A549 (cell line): ENCODE measurements around the gene CHPF2. TPM values are rescaled to one million over a fixed set of nuclear protein-coding genes. Genes with fewer than 3 reads are reported as not detected.

ENCODE experiments used
- ATAC-seq, 2 experiments: fragments of 200-7000 bp in 1 of 2; fragments of >200 bp in 1 of 2; cut with Nextera tagmentation in 1 of 2; cut with Tn5 transposase in 1 of 2; 3 replicates each; pipeline versions ENCODE4 v1.8.0 to v1.9.1; 2018 to 2020; ENCODE audit warnings: mild to moderate bottlenecking in 1 of 2, moderate library complexity in 1 of 2
- CTCF ChIA-PET: fragments of 300-600 bp; sonication (Branson Sonifier 250); formaldehyde crosslinking; extraction: SDS; loops from one replicate; lab custom pipeline; 2021; ENCODE audit warnings: antibody characterized with exemption, inconsistent platforms; lab: Yijun Ruan, JAX
- POLR2A ChIA-PET: fragments of 350-600 bp; formaldehyde crosslinking; extraction: SDS; loops from one replicate; lab custom pipeline; 2021; ENCODE audit warnings: antibody characterized with exemption, inconsistent platforms; lab: Yijun Ruan, JAX
- DNase-seq, 2 experiments: peaks; one replicate each; pipeline versions ENCODE4 v3.0.0 to v3.0.0-alpha.2; 2011 to 2016; ENCODE audit warnings: low read depth in 1 of 2, low spot score in 1 of 2
- FAIRE-seq: peaks from 2 replicates; lab custom pipeline; 2011; peaks lifted over from hg19 to GRCh38; lab: Jason Lieb, UNC
- H3K27ac ChIP-seq, 2 experiments: fragments of >200 bp; sonication (Bioruptor Twin); formaldehyde crosslinking; 3 replicates each; pipeline ENCODE4 v1.5.1; 2016 to 2017
- H3K4me1 ChIP-seq: fragments of >200 bp; sonication (Bioruptor Twin); formaldehyde crosslinking; 3 replicates; pipeline ENCODE4 v1.6.1; 2016
- H3K4me2 ChIP-seq: fragments of >200 bp; sonication (Bioruptor Twin); formaldehyde crosslinking; 3 replicates; pipeline ENCODE4 v1.6.1; 2016
- H3K4me3 ChIP-seq: fragments of >200 bp; sonication (Bioruptor Twin); formaldehyde crosslinking; 3 replicates; pipeline ENCODE4 v1.5.1; 2016
- H3K9me3 ChIP-seq: fragments of >200 bp; sonication (Bioruptor Twin); formaldehyde crosslinking; 3 replicates; pipeline ENCODE4 v1.6.1; 2016
- BHLHE40 ChIP-seq: IDR thresholded peaks from 2 replicates; pipeline ENCODE4 v1.6.1; 2012; ENCODE audit warnings: low read depth, low read length, inconsistent platforms
- CBX2 ChIP-seq: fragments of 200-600 bp; sonication (generic); IDR thresholded peaks from 2 replicates; pipeline ENCODE4 v1.6.1; 2016; ENCODE audit warnings: low read depth, mild to moderate bottlenecking, borderline replicate concordance
- FOSB ChIP-seq: fragments of 250-450 bp; sonication (Bioruptor Pico); IDR thresholded peaks from 2 replicates; pipeline ENCODE4 v1.5.0; 2020; ENCODE audit warnings: mild to moderate bottlenecking, moderate library complexity
- GATA3 ChIP-seq: IDR thresholded peaks from 2 replicates; pipeline ENCODE4 v1.6.1; 2012; ENCODE audit warnings: borderline replicate concordance
- HDAC2 ChIP-seq: fragments of 200-600 bp; sonication (generic); IDR thresholded peaks from 2 replicates; pipeline ENCODE4 v1.6.1; 2016
- HOXA7 ChIP-seq: fragments of 250-450 bp; sonication (Bioruptor Pico); IDR thresholded peaks from 2 replicates; pipeline ENCODE4 v1.5.0; 2020; ENCODE audit warnings: mild to moderate bottlenecking, moderate library complexity
- HOXB13 ChIP-seq: fragments of 250-450 bp; sonication (Bioruptor Pico); IDR thresholded peaks from 2 replicates; pipeline ENCODE4 v1.5.0; 2020; ENCODE audit warnings: low read depth, mild to moderate bottlenecking, moderate library complexity
- JUN ChIP-seq, 2 experiments: fragments of >200 bp; sonication (Bioruptor Twin); formaldehyde crosslinking; IDR thresholded peaks; 2 replicates in 1 of 2; 3 replicates in 1 of 2; pipeline ENCODE4 v1.6.1; 2016 to 2017
- KDM5A ChIP-seq: fragments of 200-600 bp; sonication (generic); IDR thresholded peaks from 2 replicates; pipeline ENCODE4 v1.6.1; 2016; ENCODE audit warnings: antibody characterized with exemption, mild to moderate bottlenecking
- MAZ ChIP-seq: fragments of 150-350 bp; IDR thresholded peaks from 2 replicates; pipeline ENCODE4 v1.6.1; 2014; ENCODE audit warnings: antibody characterized with exemption, low read depth, low read length, borderline replicate concordance
- NR3C1 ChIP-seq: fragments of >200 bp; sonication (Bioruptor Twin); formaldehyde crosslinking; IDR thresholded peaks from 3 replicates; pipeline ENCODE4 v1.6.1; 2017
- RAD21 ChIP-seq, 2 experiments: fragments of >200 bp in 1 of 2; sonication (Bioruptor Twin) in 1 of 2; formaldehyde crosslinking in 1 of 2; IDR thresholded peaks in 1 of 2; conservative IDR thresholded peaks in 1 of 2; 2 replicates in 1 of 2; 3 replicates in 1 of 2; pipeline ENCODE4 v1.6.1; 2012 to 2018; ENCODE audit warnings: inconsistent platforms in 1 of 2
- SMC3 ChIP-seq: fragments of >200 bp; sonication (Bioruptor Twin); formaldehyde crosslinking; IDR thresholded peaks from 3 replicates; pipeline ENCODE4 v1.6.1; 2018; ENCODE audit warnings: inconsistent platforms
- TP53 ChIP-seq: fragments of 250-450 bp; sonication (Bioruptor Pico); IDR thresholded peaks from 2 replicates; pipeline ENCODE4 v1.5.0; 2021; ENCODE audit warnings: mild to moderate bottlenecking, moderate library complexity
- ZC3H11A ChIP-seq: fragments of 450-650 bp; IDR thresholded peaks from 2 replicates; pipeline ENCODE4 v1.6.1; 2014; ENCODE audit warnings: antibody characterized with exemption, mild to moderate bottlenecking
- ZFP36 ChIP-seq: fragments of 450-650 bp; IDR thresholded peaks from 2 replicates; pipeline ENCODE4 v1.6.1; 2014; ENCODE audit warnings: borderline replicate concordance; ENCODE audit not compliant: partially characterized antibody
- ZSCAN20 ChIP-seq: fragments of 250-450 bp; sonication (Bioruptor Pico); IDR thresholded peaks from 2 replicates; pipeline ENCODE4 v1.8.0; 2022; ENCODE audit warnings: mild to moderate bottlenecking, moderate library complexity
- WGBS: methylation state at CpG from one replicate; pipeline ENCODE4 v1.1.6; 2017; ENCODE audit errors: missing lambda C conversion rate; 5-methylcytosine and 5-hydroxymethylcytosine counted together
- polyA plus RNA-seq, 4 experiments: library from polyadenylated mRNA; depleted of rRNA in 3 of 4; stranded (reverse); fragments of >200 nt; fragmentation: RNase III in 1 of 4; extraction: RNeasy Plus Mini Kit Qiagen cat#74134 plus additional on column Dnase treatment in 1 of 4; gene quantifications; 2 replicates in 3 of 4; 3 replicates in 1 of 4; pipeline ENCODE4 v1.2.3, GENCODE V29; 2011 to 2017
- TF ChIP-seq, protein P1 (sequence below): fragments of >200 bp; sonication (Bioruptor Twin); formaldehyde crosslinking; IDR thresholded peaks from 3 replicates; pipeline ENCODE4 v1.5.1; 2016
- TF ChIP-seq, protein P2 (sequence below): fragments of >200 bp; sonication (Bioruptor Twin); formaldehyde crosslinking; IDR thresholded peaks from 3 replicates; pipeline ENCODE4 v1.6.1; 2016
- TF ChIP-seq, protein P3 (sequence below): fragments of >200 bp; sonication (Bioruptor Twin); formaldehyde crosslinking; IDR thresholded peaks from 2 replicates; pipeline ENCODE4 v1.6.1; 2016
- TF ChIP-seq, protein P4 (sequence below): fragments of 450-650 bp; IDR thresholded peaks from 2 replicates; pipeline ENCODE4 v1.6.1; 2014; ENCODE audit warnings: antibody characterized with exemption
- TF ChIP-seq, protein P5 (sequence below): IDR thresholded peaks from 2 replicates; pipeline ENCODE4 v1.6.1; 2012
- TF ChIP-seq, protein P6 (sequence below): IDR thresholded peaks from 2 replicates; pipeline ENCODE4 v1.6.1; 2012; ENCODE audit warnings: low read depth, borderline replicate concordance

Gene CHPF2
- polyA plus RNA-seq, 2 of the 4 experiments (the other 2 are of a cell fraction), result 14.9 to 29.6 TPM

DNA sequence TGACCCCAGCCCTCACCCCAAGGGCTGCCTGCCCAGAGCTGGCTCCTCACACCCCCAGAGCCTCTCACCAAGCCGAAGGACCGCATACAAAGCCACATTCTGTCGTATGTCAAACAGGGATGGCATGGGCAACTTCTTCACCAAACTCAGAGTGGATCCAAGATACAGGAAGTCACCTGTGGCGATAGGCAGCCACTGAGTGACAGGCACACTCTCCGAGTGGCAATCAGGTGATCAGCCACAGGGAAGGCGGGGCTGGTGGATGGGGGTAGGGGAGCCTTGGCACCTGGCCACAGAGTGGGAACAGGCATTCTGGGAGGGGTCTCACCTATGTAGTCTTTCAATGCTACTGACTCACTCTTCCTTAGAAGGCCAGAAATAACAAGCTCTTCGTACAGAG, 38.1 kb upstream of the CHPF2 start:
- POLR2A ChIA-PET, result no interaction called here
- CTCF ChIA-PET, result interaction anchor here (0.6 to 1.4 kb wide), 2 partner anchors 66 to 70 kb away, joined by 3 to 4 read pairs; no protein-coding TSS in a partner anchor
- DNase-seq (no peak), FAIRE-seq (no peak), ATAC-seq (no peak)
- no peak overlapping the region for H3K4me3 ChIP-seq
- WGBS, result 42% methylated on average over 7 of the region's 7 CpGs
- H3K9me3 ChIP-seq, result no peaks in the 10 kb centered on the region
- H3K4me1 ChIP-seq, result no peaks in the 10 kb centered on the region
- TF ChIP-seq HDAC2, result no peak
- no peak for TF ChIP-seq ZSCAN20 (CRISPR knock-in tag)
- no peak for TF ChIP-seq MAZ
- TF ChIP-seq HOXB13, result no peak
- TF ChIP-seq HOXA7, result no peak
- TF ChIP-seq, protein P1, sequence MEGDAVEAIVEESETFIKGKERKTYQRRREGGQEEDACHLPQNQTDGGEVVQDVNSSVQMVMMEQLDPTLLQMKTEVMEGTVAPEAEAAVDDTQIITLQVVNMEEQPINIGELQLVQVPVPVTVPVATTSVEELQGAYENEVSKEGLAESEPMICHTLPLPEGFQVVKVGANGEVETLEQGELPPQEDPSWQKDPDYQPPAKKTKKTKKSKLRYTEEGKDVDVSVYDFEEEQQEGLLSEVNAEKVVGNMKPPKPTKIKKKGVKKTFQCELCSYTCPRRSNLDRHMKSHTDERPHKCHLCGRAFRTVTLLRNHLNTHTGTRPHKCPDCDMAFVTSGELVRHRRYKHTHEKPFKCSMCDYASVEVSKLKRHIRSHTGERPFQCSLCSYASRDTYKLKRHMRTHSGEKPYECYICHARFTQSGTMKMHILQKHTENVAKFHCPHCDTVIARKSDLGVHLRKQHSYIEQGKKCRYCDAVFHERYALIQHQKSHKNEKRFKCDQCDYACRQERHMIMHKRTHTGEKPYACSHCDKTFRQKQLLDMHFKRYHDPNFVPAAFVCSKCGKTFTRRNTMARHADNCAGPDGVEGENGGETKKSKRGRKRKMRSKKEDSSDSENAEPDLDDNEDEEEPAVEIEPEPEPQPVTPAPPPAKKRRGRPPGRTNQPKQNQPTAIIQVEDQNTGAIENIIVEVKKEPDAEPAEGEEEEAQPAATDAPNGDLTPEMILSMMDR, result no peak
- no peak for TF ChIP-seq TP53 (CRISPR knock-in tag)
- TF ChIP-seq ZFP36, result no peak
- TF ChIP-seq, protein P2, sequence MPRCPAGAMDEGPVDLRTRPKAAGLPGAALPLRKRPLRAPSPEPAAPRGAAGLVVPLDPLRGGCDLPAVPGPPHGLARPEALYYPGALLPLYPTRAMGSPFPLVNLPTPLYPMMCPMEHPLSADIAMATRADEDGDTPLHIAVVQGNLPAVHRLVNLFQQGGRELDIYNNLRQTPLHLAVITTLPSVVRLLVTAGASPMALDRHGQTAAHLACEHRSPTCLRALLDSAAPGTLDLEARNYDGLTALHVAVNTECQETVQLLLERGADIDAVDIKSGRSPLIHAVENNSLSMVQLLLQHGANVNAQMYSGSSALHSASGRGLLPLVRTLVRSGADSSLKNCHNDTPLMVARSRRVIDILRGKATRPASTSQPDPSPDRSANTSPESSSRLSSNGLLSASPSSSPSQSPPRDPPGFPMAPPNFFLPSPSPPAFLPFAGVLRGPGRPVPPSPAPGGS, result no peak
- TF ChIP-seq, protein P3, sequence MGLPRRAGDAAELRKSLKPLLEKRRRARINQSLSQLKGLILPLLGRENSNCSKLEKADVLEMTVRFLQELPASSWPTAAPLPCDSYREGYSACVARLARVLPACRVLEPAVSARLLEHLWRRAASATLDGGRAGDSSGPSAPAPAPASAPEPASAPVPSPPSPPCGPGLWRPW, result no peak
- TF ChIP-seq, protein P4, sequence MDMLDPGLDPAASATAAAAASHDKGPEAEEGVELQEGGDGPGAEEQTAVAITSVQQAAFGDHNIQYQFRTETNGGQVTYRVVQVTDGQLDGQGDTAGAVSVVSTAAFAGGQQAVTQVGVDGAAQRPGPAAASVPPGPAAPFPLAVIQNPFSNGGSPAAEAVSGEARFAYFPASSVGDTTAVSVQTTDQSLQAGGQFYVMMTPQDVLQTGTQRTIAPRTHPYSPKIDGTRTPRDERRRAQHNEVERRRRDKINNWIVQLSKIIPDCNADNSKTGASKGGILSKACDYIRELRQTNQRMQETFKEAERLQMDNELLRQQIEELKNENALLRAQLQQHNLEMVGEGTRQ, result no peak
- TF ChIP-seq ZC3H11A, result no peak
- TF ChIP-seq GATA3, result no peak
- no peak overlapping the region for H3K27ac ChIP-seq
- H3K4me2 ChIP-seq, result no peak overlapping the region

DNA sequence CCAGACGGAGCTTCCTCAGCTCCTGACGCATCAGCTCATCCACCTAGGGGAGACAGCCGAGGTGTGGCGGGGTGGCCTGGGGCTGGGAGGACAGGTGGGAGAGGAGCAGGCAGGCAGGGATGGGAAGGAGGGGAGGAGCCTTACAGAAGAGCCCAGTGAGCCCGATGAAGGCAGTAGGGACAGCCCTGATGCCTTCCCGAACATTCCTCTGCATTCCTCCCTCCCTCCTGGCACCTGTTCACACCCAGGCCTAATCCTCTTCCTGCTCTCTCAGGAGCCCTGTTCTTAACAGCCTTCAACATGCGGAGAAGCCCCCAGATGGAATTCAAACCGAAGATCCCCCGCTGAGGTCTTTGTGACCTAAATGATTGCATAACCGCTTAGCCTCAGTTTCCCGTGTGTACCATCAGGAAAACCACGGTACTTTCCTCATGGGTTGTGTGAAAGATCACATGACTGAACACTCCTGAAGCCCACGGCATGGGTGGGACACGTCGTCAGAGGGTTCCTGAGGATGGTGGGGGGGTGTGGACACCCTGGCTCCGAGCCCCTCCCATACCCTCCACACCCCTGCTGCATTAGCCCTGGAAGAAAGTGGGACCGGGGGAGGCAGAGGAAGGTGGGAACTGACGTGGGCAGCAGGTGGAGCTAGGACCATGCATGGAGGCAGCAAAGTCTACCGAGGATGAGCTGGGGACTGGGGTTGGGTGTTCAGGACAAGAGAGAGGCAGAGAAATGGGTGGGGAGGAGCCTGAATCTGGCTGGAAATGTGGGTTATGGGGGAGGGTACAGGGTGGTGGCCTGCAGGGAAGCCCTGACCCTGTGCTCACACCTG, 36.5 kb upstream of the CHPF2 start:
- no peak overlapping the region for H3K4me2 ChIP-seq
- no peaks in the 10 kb centered on the region for H3K4me1 ChIP-seq
- no peak overlapping the region for H3K4me3 ChIP-seq
- H3K9me3 ChIP-seq, result no peaks in the 10 kb centered on the region
- DNase-seq, result no peak
- ChIA-PET CTCF (interaction anchor here (1.0 kb wide), 1 partner anchor 72 kb away, joined by 3 read pairs; no protein-coding TSS in a partner anchor), POLR2A (no interaction called here)
- ATAC-seq, result peak; percentile 7 to 14; a peak in 1 of 6 replicates
- TF ChIP-seq, protein P5, sequence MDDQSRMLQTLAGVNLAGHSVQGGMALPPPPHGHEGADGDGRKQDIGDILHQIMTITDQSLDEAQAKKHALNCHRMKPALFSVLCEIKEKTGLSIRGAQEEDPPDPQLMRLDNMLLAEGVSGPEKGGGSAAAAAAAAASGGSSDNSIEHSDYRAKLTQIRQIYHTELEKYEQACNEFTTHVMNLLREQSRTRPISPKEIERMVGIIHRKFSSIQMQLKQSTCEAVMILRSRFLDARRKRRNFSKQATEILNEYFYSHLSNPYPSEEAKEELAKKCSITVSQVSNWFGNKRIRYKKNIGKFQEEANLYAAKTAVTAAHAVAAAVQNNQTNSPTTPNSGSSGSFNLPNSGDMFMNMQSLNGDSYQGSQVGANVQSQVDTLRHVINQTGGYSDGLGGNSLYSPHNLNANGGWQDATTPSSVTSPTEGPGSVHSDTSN, result no peak
- no peak for TF ChIP-seq NR3C1
- no peak for TF ChIP-seq KDM5A
- no peak for TF ChIP-seq ZSCAN20 (CRISPR knock-in tag)
- no peak for TF ChIP-seq CBX2
- 17% methylated on average over 10 of the region's 19 CpGs for WGBS
- FAIRE-seq, result no peak
- no peak overlapping the region for H3K27ac ChIP-seq

DNA sequence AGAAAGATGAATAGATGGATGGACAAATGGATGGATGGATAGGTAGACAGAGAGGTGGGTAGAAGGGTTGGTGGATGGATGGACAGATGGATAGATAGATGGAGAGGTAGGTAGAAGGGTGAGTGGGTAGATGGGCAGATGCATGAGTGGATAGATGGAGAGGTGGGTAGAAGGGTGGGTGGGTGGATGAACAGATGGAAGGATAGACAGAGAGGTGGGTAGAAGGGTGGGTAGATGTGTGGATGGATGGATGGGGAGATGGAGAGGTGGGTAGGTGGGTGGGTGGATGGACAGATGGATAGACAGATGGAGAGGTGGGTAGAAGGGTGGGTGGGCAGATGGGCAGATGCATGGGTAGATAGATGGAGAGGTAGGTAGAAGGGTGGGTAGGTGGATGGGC, 34.4 kb upstream of the CHPF2 start:
- Histone ChIP-seq H3K4me3 (no peak overlapping the region), H3K4me2 (no peak overlapping the region), H3K27ac (no peak overlapping the region), H3K4me1 (no peaks in the 10 kb centered on the region), H3K9me3 (no peaks in the 10 kb centered on the region)
- DNase-seq (no peak), ATAC-seq (no peak), FAIRE-seq (no peak)
- POLR2A ChIA-PET, result no interaction called here
- CTCF ChIA-PET, result no interaction called here
- no peak for TF ChIP-seq GATA3
- TF ChIP-seq, protein P1, result no peak
- no peak for TF ChIP-seq TP53 (CRISPR knock-in tag)
- TF ChIP-seq, protein P6, sequence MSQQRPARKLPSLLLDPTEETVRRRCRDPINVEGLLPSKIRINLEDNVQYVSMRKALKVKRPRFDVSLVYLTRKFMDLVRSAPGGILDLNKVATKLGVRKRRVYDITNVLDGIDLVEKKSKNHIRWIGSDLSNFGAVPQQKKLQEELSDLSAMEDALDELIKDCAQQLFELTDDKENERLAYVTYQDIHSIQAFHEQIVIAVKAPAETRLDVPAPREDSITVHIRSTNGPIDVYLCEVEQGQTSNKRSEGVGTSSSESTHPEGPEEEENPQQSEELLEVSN, result no peak
- no peak for TF ChIP-seq SMC3
- no peak for TF ChIP-seq BHLHE40
- TF ChIP-seq, protein P2, result no peak
- no peak for TF ChIP-seq JUN (IDR thresholded peaks at IDR 0.05)
- no peak for TF ChIP-seq RAD21 (conservative IDR thresholded peaks at IDR 0.05 in 1 of 2, IDR thresholded peaks at IDR 0.05 in 1 of 2)
- no peak for TF ChIP-seq FOSB (CRISPR knock-in tag)
- TF ChIP-seq MAZ, result no peak
